Fibroblast of mammary gland (primary cell): ENCODE measurements around the gene ACMSD.
"Not testable (repeated sequence)": the region's sequence is repeated elsewhere in the genome, so short reads cannot be mapped to it uniquely, and the experiment has no call there.

Experiments
- DNase-seq: peaks from one replicate; pipeline ENCODE4 v3.0.0-alpha.2; 2010; ENCODE audit warnings: low read depth
- H3K4me3 ChIP-seq: 2 replicates; pipeline ENCODE4 v1.5.1; 2011; ENCODE audit warnings: low read depth, mild to moderate bottlenecking, low read length, moderate library complexity; ENCODE audit not compliant: control insufficient read depth
- CTCF ChIP-seq: conservative IDR thresholded peaks from 2 replicates; pipeline ENCODE4 v1.5.1; 2011; ENCODE audit warnings: low read depth, low read length, inconsistent platforms; ENCODE audit not compliant: control insufficient read depth, insufficient read depth

The ACMSD gene

DNA sequence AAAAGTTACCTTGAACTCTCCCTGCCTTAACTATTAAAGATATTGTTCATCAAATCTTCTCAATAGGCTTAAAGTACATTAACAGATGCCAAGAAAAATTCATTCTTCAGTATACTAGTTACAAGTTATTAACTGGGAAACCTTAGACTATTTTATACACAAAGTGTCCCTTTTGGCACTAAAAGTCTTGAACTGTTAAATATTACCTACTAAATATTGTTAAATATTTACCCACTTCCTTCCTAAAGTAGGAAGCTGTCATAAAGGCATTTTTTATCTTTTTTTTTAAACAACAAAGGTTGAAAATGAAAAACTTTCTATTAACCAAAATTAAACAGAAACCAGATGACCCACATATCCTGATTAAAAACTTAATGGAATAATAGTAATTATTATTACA is 60.8 kb downstream of the ACMSD start:
- no peak for TF ChIP-seq CTCF
- no peak overlapping the region for H3K4me3 ChIP-seq
- DNase-seq: no peak

GRCh38 chr2:134900151-134900550 is 61.7 kb downstream of the ACMSD start:
- no peak overlapping the region for H3K4me3 ChIP-seq
- TF ChIP-seq CTCF: no peak
- DNase-seq: peak; percentile 68

DNA sequence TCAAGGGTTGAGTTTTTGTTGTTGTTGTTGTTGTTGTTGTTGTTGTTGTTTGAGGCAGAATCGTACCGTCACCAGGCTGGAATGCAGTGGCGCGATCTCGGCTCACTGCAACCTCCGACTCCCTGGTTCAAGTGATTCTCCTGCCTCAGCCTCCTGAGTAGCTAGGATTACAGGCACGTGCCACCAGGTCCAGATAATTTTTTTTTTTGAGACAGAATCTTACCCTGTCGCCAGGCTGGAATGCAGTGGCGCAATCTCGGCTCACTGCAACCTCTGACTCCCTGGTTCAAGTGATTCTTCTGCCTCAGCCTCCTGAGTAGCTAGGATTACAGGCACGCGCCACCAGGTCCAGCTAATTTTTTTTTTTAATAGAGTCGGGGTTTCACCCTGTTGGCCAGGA is 65.3 kb downstream of the ACMSD start:
- not testable (repeated sequence) for DNase-seq, H3K4me3 ChIP-seq

DNA sequence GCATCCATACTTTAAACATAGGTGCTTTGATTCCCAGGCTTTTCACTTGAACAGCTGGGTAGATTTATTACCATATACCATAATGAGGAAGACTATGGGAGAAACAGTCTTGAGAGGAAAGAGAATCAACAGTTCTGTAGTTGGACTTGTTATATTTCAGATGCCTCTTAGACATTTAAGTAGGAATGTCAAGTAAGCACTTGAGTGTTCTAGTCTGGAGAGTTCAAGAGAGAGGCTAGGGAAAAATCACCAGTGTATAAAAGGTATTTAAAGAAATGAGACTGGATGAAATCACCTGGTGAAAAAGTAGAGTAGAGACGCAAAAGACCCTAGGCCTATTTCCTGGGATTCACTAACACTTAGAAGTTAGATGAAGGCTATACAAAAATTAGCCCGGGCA is 66.8 kb downstream of the ACMSD start:
- TF ChIP-seq CTCF: no peak
- no peak overlapping the region for H3K4me3 ChIP-seq
- no peak for DNase-seq

DNA sequence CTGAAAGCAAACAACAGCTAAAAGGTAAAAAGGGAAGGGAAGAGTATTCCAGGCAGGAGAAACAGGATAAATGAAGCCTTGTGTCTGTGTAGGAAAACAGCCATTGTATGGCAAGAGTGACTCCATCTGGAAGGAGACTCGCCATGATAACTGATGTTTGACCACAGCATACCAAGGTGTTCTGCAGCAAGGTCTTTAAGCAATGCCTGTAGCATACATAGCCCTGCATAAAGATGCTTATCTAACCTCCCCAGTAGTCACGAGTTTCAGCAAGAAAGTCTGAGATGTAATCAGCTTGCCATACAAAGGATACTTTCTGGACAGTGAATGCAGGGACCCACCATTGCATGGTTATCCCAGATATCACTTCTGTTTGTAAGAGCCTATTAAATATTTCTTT is 68.3 kb downstream of the ACMSD start:
- no peak for DNase-seq
- TF ChIP-seq CTCF: no peak
- no peak overlapping the region for H3K4me3 ChIP-seq

DNA sequence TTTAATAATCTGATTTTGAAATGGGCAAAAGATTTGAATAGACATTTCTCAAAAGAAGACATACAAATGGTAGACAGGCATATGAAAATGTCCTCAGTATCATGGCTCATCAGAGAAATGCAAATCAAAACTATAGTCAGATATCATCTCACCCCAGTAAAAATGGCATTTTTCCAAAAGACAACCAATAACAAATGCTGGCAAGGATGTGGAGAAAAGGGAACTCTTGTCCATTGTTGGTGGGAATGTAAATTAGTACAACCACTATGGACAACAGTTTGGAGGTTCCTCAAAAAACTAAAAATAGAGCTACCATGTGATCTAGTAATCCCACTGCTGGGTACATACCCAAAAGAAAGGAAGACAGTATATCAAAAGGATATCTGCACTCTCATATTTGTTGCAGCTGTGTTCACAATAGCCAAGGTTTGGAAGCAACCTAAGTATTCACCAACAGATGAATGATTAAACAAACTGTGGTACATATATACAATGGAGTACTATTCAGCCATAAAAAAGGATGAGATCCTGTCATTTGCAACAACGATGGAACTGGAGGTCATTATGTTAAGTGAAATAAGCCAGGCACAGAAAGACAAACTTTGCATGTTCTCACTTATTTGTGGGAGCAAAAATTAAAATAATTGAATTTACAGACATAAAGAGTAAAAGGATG is 69.2 kb downstream of the ACMSD start:
- not testable (repeated sequence) for H3K4me3 ChIP-seq, DNase-seq

GRCh38 chr2:134910763-134911399 is 72.5 kb downstream of the ACMSD start:
- H3K4me3 ChIP-seq: no peak overlapping the region
- TF ChIP-seq CTCF: no peak
- DNase-seq: no peak

GRCh38 chr2:134911400-134911785 is 73.0 kb downstream of the ACMSD start:
- no peak for DNase-seq
- no peak for TF ChIP-seq CTCF
- H3K4me3 ChIP-seq: no peak overlapping the region
